Loucy (cell line): ENCODE data around the gene SELENON.
"Not testable (repeated sequence)": the region's sequence is repeated elsewhere in the genome, so short reads cannot be mapped to it uniquely, and the experiment has no call there.

Source experiments
- H2AFZ ChIP-seq: fragments of 200-600 bp; sonication (generic); 2 replicates; pipeline ENCODE4 v1.6.0; 2016; ENCODE audit warnings: antibody characterized with exemption, mild to moderate bottlenecking, low read length, moderate library complexity
- H3F3A ChIP-seq: fragments of 200-600 bp; 2 replicates; pipeline ENCODE4 v1.6.0; 2016; ENCODE audit warnings: antibody characterized with exemption, low read depth, mild to moderate bottlenecking
- H3K27me3 ChIP-seq: fragments of 200-600 bp; sonication (generic); 2 replicates; pipeline ENCODE4 v1.6.1; 2014; ENCODE audit warnings: low read length, mild to moderate bottlenecking; ENCODE audit not compliant: insufficient read depth, poor library complexity, severe bottlenecking
- H3K36me3 ChIP-seq: fragments of 200-600 bp; sonication (generic); 2 replicates; pipeline ENCODE4 v1.6.1; 2016; ENCODE audit warnings: low read length; ENCODE audit not compliant: insufficient read depth
- H3K4me1 ChIP-seq: fragments of 200-600 bp; sonication (generic); 2 replicates; pipeline ENCODE4 v1.5.1; 2014; ENCODE audit warnings: low read length, mild to moderate bottlenecking; ENCODE audit not compliant: insufficient read depth, poor library complexity, severe bottlenecking
- H3K4me2 ChIP-seq: fragments of 200-600 bp; sonication (generic); 2 replicates; pipeline ENCODE4 v1.6.0; 2014; ENCODE audit warnings: antibody characterized with exemption, low read length, low read depth, mild to moderate bottlenecking; ENCODE audit not compliant: poor library complexity, severe bottlenecking
- H3K4me3 ChIP-seq: fragments of 200-600 bp; sonication (generic); 2 replicates; pipeline ENCODE4 v1.5.1; 2014; ENCODE audit warnings: low read length, mild to moderate bottlenecking, mixed read lengths; ENCODE audit not compliant: poor library complexity, severe bottlenecking
- H3K79me2 ChIP-seq: fragments of 200-600 bp; sonication (generic); 2 replicates; pipeline ENCODE4 v1.6.1; 2014; ENCODE audit warnings: low read length; ENCODE audit not compliant: insufficient read depth
- H3K9ac ChIP-seq: fragments of 200-600 bp; sonication (generic); 2 replicates; pipeline ENCODE4 v1.6.0; 2014; ENCODE audit warnings: mild to moderate bottlenecking, low read depth, low read length, moderate library complexity; ENCODE audit not compliant: poor library complexity, severe bottlenecking
- H3K9me2 ChIP-seq: fragments of 200-600 bp; sonication (generic); replicated peaks from 2 replicates; pipeline ENCODE4 v1.6.1; 2016; ENCODE audit warnings: low read depth, low read length, mixed read lengths
- H3K9me3 ChIP-seq: fragments of 200-600 bp; sonication (generic); 2 replicates; pipeline ENCODE4 v1.6.1; 2014; ENCODE audit warnings: mild to moderate bottlenecking, antibody characterized with exemption, low read length, low read depth; ENCODE audit not compliant: insufficient read depth
- H4K20me1 ChIP-seq: fragments of 200-600 bp; sonication (generic); 2 replicates; pipeline ENCODE4 v1.6.0; 2014; ENCODE audit warnings: antibody characterized with exemption, low read length, mild to moderate bottlenecking; ENCODE audit not compliant: insufficient read depth, poor library complexity, severe bottlenecking
- CTCF ChIP-seq: fragments of 200-600 bp; sonication (generic); conservative IDR thresholded peaks from 2 replicates; pipeline ENCODE4 v1.5.1; 2014; ENCODE audit warnings: mild to moderate bottlenecking, antibody characterized with exemption, low read length
- EZH2phosphoT487 ChIP-seq: fragments of 200-600 bp; IDR thresholded peaks from 2 replicates; pipeline ENCODE4 v1.6.1; 2018; ENCODE audit warnings: antibody characterized with exemption, mild to moderate bottlenecking, moderate library complexity, borderline replicate concordance

The SELENON gene

GRCh38 chr1:25837262-25837875 is 37.4 kb downstream of the SELENON start:
- TF ChIP-seq EZH2phosphoT487 (no peak), CTCF (peak; percentile 66)
- Histone ChIP-seq H3F3A (no peaks in the 10 kb centered on the region), H3K4me2 (no peak overlapping the region), H3K4me3 (no peak overlapping the region), H3K9me2 (no peaks in the 10 kb centered on the region), H3K4me1 (peaks cover 2% of the 10 kb centered on the region), H2AFZ (no peak overlapping the region), H3K9me3 (no peaks in the 10 kb centered on the region), H3K27me3 (no peaks in the 10 kb centered on the region), H4K20me1 (no peaks in the 10 kb centered on the region), H3K79me2 (peaks cover 7% of the 10 kb centered on the region; the same call in 1 of the 2 replicates), H3K36me3 (peaks cover 39% of the 10 kb centered on the region), H3K9ac (no peak overlapping the region)

- not testable (repeated sequence) for H3K27me3 ChIP-seq, H3K4me2 ChIP-seq, H3K9me3 ChIP-seq, H3K4me1 ChIP-seq, H3F3A ChIP-seq, H2AFZ ChIP-seq, H3K9ac ChIP-seq, H4K20me1 ChIP-seq, H3K4me3 ChIP-seq, H3K9me2 ChIP-seq
- Histone ChIP-seq H3K79me2 (peaks cover 10% of the 10 kb centered on the region), H3K36me3 (peaks cover 24% of the 10 kb centered on the region; the same call in 1 of the 2 replicates)
Observed at GRCh38 chr1:25839808-25840207, 39.8 kb downstream of the SELENON start.

GRCh38 chr1:25843483-25843882 is 43.5 kb downstream of the SELENON start:
- Histone ChIP-seq H4K20me1 (no peaks in the 10 kb centered on the region), H3K4me1 (no peaks in the 10 kb centered on the region), H3K27me3 (no peaks in the 10 kb centered on the region), H2AFZ (no peak overlapping the region), H3K9me2 (no peaks in the 10 kb centered on the region), H3F3A (no peaks in the 10 kb centered on the region), H3K9me3 (no peaks in the 10 kb centered on the region), H3K4me2 (no peak overlapping the region), H3K79me2 (peaks cover 17% of the 10 kb centered on the region), H3K9ac (no peak overlapping the region), H3K4me3 (no peak overlapping the region), H3K36me3 (no peaks in the 10 kb centered on the region)
- TF ChIP-seq CTCF (no peak), EZH2phosphoT487 (no peak)
